Neural crest cell (in vitro differentiated cells): ENCODE data around the gene C11orf71. TPM values are rescaled to one million over a fixed set of nuclear protein-coding genes. Genes with fewer than 3 reads are reported as not detected.

Experiments
- DNase-seq: peaks from one replicate; pipeline ENCODE4 v3.0.0; 2021; ENCODE audit warnings: low read depth, mixed read lengths, low spot score
- H3K27ac Mint-ChIP-seq: one replicate; pipeline ENCODE4 v1.8.0; 2021; ENCODE audit warnings: mild to moderate bottlenecking, mixed read lengths; ENCODE audit not compliant: unreplicated experiment
- H3K27me3 Mint-ChIP-seq: 2 replicates; pipeline ENCODE4 v1.8.0; 2021; ENCODE audit warnings: low read depth, mild to moderate bottlenecking, mixed read lengths
- H3K36me3 Mint-ChIP-seq: 2 replicates; pipeline ENCODE4 v1.8.0; 2021; ENCODE audit warnings: low read depth, mild to moderate bottlenecking, mixed read lengths
- H3K4me1 Mint-ChIP-seq: 2 replicates; pipeline ENCODE4 v1.8.0; 2021; ENCODE audit warnings: mixed read lengths
- H3K4me3 Mint-ChIP-seq: one replicate; pipeline ENCODE4 v1.8.0; 2021; ENCODE audit warnings: mild to moderate bottlenecking, mixed read lengths
- H3K9me3 Mint-ChIP-seq: 2 replicates; pipeline ENCODE4 v1.8.0; 2021; ENCODE audit warnings: mixed read lengths
- CTCF ChIP-seq: fragments of 200-600 bp; sonication (generic); conservative IDR thresholded peaks from 2 replicates; pipeline ENCODE4 v1.5.0; 2021; ENCODE audit warnings: antibody characterized with exemption, mild to moderate bottlenecking
- total RNA-seq: library from RNA; stranded (reverse); gene quantifications from 2 replicates; pipeline ENCODE4 v1.2.1, GENCODE V29; 2021

The C11orf71 gene
- total RNA-seq, 1 donor from 2014 or later = 7.4 TPM

- H3K9me3 Mint-ChIP-seq = peaks cover 11% of the 10 kb centered on the region
- no peaks in the 10 kb centered on the region for H3K4me1 Mint-ChIP-seq
- peaks cover 2% of the 10 kb centered on the region for H3K36me3 Mint-ChIP-seq
Observed at GRCh38 chr11:114379394-114380069, 20.8 kb downstream of the C11orf71 start.

GRCh38 chr11:114377612-114378267, 22.6 kb downstream of the C11orf71 start:
- Mint-ChIP-seq H3K4me3 (no peak overlapping the region), H3K27ac (no peak overlapping the region), H3K9me3 (peaks cover under 1% of the 10 kb centered on the region), H3K4me1 (no peaks in the 10 kb centered on the region), H3K27me3 (peaks cover 13% of the 10 kb centered on the region), H3K36me3 (no peaks in the 10 kb centered on the region)
- no peak for DNase-seq
- no peak for TF ChIP-seq CTCF

More at GRCh38 chr11:114379394-114380069, 20.8 kb downstream of the C11orf71 start:
- no peak for TF ChIP-seq CTCF
- no peak overlapping the region for H3K27ac Mint-ChIP-seq
- DNase-seq = no peak
- H3K4me3 Mint-ChIP-seq = no peak overlapping the region
- peaks cover 21% of the 10 kb centered on the region for H3K27me3 Mint-ChIP-seq

DNA sequence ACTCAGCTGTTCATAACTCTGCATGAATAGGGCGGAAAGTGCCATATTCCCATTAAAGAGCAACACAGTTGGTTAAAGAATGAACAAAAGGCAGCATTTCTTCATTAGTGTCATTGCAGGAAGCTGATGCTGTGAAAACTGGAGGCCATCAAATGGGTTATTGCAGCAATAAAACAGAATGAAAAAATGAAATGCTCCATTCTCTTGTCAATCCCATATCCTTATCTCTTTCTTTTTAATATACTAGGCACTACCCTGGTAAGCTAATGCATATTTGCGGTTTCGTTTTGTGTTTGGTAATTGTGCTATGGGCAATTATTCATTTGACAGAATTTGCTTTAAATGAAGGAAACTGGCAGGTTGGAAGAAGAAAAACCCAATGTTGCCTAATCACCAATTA, 25.3 kb downstream of the C11orf71 start:
- no peaks in the 10 kb centered on the region for H3K36me3 Mint-ChIP-seq
- H3K27me3 Mint-ChIP-seq = peaks cover 7% of the 10 kb centered on the region
- DNase-seq = no peak
- H3K9me3 Mint-ChIP-seq = no peaks in the 10 kb centered on the region
- H3K27ac Mint-ChIP-seq = no peak overlapping the region
- no peaks in the 10 kb centered on the region for H3K4me1 Mint-ChIP-seq
- H3K4me3 Mint-ChIP-seq = no peak overlapping the region
- no peak for TF ChIP-seq CTCF

DNA sequence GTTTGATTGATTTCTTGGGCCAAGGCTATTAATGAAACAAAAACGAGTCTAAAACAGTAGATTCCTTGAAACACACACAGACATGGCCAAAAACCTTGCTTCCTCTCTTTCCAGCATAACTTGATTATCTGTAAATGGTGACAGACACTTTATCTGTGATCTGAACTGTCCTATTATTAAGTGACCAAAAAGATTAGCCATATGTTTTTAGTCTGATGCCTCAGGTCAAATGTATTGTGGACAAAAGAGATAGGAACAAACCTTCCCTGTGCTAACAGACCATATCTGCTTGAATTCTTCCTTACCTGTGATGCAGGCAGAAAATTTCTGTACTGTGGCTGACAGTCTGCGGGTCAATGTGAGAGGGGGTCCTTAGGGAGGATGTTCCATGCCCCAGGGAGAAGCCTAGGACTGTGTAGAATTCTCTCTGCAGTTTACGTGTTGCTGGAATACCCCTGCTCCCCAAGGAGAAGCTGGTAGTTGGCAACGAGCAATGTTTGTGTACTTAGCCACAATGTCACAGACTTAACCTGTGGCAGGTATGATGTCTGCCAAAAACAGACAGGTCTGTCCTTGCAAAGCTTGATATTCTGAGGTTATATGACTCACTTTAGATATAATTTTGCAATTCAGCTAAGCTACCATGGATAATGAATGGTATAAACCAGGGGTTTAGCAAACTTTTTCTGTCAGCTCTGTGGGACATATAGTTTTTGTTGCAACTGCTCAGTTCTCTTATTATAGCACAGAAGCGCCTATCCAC, 31.2 kb downstream of the C11orf71 start:
- no peak for TF ChIP-seq CTCF
- H3K27me3 Mint-ChIP-seq = no peaks in the 10 kb centered on the region
- H3K27ac Mint-ChIP-seq = no peak overlapping the region
- H3K9me3 Mint-ChIP-seq = no peaks in the 10 kb centered on the region
- peaks cover 6% of the 10 kb centered on the region for H3K4me1 Mint-ChIP-seq
- H3K36me3 Mint-ChIP-seq = no peaks in the 10 kb centered on the region
- H3K4me3 Mint-ChIP-seq = no peak overlapping the region
- no peak for DNase-seq

DNA sequence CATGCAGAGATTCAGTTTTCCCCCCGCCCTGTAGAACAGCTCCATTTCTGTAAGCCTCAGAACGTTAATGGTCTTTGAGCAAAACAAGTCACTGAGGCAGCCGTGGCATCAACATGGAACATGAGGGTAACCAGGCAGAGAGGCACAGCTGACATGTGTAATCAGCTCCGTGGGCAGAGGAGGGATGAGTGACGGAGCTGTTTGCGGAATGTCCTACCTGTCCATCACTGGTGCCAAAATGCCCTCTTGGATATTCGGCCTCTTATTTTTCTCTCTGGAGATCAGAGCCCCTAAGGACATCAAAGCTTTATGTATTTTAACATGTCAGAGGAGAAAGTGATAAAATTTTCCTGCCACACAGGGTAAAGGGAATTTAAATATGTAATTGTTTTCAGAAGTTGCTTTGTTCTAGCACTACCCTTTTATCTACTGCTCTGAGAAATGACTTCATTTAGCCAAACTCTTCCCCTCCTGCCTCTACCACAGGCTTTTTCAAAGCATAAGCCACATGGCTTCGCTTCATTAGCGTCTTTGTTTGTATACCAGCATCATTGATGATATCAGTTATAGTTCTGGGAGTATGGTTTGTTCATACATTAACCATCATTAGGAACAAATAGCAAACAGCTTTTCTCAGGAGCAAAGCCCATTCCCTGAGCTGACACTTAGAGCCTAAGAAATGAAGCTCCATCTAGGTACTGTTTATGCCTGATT, 32.9 kb downstream of the C11orf71 start:
- Mint-ChIP-seq H3K36me3 (no peaks in the 10 kb centered on the region), H3K4me3 (no peak overlapping the region), H3K9me3 (no peaks in the 10 kb centered on the region), H3K27me3 (no peaks in the 10 kb centered on the region), H3K27ac (no peak overlapping the region), H3K4me1 (peaks cover 6% of the 10 kb centered on the region)
- no peak for TF ChIP-seq CTCF
- no peak for DNase-seq
